HG03457 (cell line): ENCODE measurements around the gene GPR119.
"Not testable (repeated sequence)": the region's sequence is repeated elsewhere in the genome, so short reads cannot be mapped to it uniquely, and the experiment has no call there.

Experiments
- ATAC-seq: cut with Tn5 transposase; IDR thresholded peaks from one replicate; pipeline ENCODE4 v1.9.1; 2021; ENCODE audit warnings: moderate number of reproducible peaks; ENCODE audit not compliant: unreplicated experiment

The GPR119 gene

GRCh38 chrX:130385520-130385919, at the start of gene GPR119:
Gene GPR119, minus strand, starts transcription at chrX:130385674. Its CDS starts 227 bp downstream, at chrX:130385447.
- no peak for ATAC-seq

GRCh38 chrX:130429236-130429635, 43.8 kb upstream of the GPR119 start:
- ATAC-seq = not testable (repeated sequence)

- ATAC-seq = no peak
Observed at GRCh38 chrX:130426531-130426930, 41.1 kb upstream of the GPR119 start.

- peak; percentile 45 for ATAC-seq
Observed at GRCh38 chrX:130419263-130419662, 33.8 kb upstream of the GPR119 start.

GRCh38 chrX:130418740-130419139, 33.3 kb upstream of the GPR119 start:
- ATAC-seq = peak; percentile 40

- no peak for ATAC-seq
Observed at GRCh38 chrX:130418066-130418465, 32.6 kb upstream of the GPR119 start.

- ATAC-seq = no peak
Observed at GRCh38 chrX:130416785-130417184, 31.3 kb upstream of the GPR119 start.

GRCh38 chrX:130415201-130415600, 29.7 kb upstream of the GPR119 start:
- ATAC-seq = no peak

GRCh38 chrX:130414800-130415199, 29.3 kb upstream of the GPR119 start:
- no peak for ATAC-seq

GRCh38 chrX:130413415-130413814, 27.9 kb upstream of the GPR119 start:
- ATAC-seq = no peak

GRCh38 chrX:130402208-130402684, 16.8 kb upstream of the GPR119 start:
- no peak for ATAC-seq

GRCh38 chrX:130401415-130402207, 16.1 kb upstream of the GPR119 start, which contains the start of gene RBMX2:
Gene RBMX2, plus strand, starts transcription at chrX:130401987. Its CDS starts 46 bp downstream, at chrX:130402033.
- peak; percentile 81 for ATAC-seq

- ATAC-seq = no peak
Observed at GRCh38 chrX:130395341-130395740, 9.9 kb upstream of the GPR119 start.

- ATAC-seq = no peak
Observed at GRCh38 chrX:130393451-130394074, 8.1 kb upstream of the GPR119 start.

- no peak for ATAC-seq
Observed at GRCh38 chrX:130386408-130386808, 934 bp upstream of the GPR119 start.

- ATAC-seq = no peak
Observed at GRCh38 chrX:130378024-130378669, 7.3 kb downstream of the GPR119 start.

GRCh38 chrX:130376077-130376476, 9.4 kb downstream of the GPR119 start:
- ATAC-seq = no peak

GRCh38 chrX:130352050-130352449, 33.4 kb downstream of the GPR119 start:
- not testable (repeated sequence) for ATAC-seq

- ATAC-seq = no peak
Observed at GRCh38 chrX:130351567-130351966, 33.9 kb downstream of the GPR119 start.

GRCh38 chrX:130347321-130347720, 38.2 kb downstream of the GPR119 start:
- ATAC-seq = no peak

GRCh38 chrX:130343411-130343810, 42.1 kb downstream of the GPR119 start:
- no peak for ATAC-seq

- no peak for ATAC-seq
Observed at GRCh38 chrX:130340271-130340670, 45.2 kb downstream of the GPR119 start.
